IMR-90 (cell line): ENCODE results near the gene GPI.

Source experiments
- CEBPB ChIP-seq: IDR thresholded peaks from 2 replicates; pipeline ENCODE4 v1.6.1; 2012; ENCODE audit warnings: low read depth, low read length, improper control_type of control experiment
- CTCF ChIP-seq: conservative IDR thresholded peaks from 2 replicates; pipeline ENCODE4 v1.5.1; 2012; ENCODE audit warnings: mild to moderate bottlenecking, low read depth, low read length, improper control_type of control experiment
- ELK1 ChIP-seq: fragments of 150-350 bp; IDR thresholded peaks from 2 replicates; pipeline ENCODE4 v1.6.1; 2016; ENCODE audit warnings: low read depth, mild to moderate bottlenecking, low read length, moderate library complexity, borderline replicate concordance
- FOS ChIP-seq: fragments of 150-350 bp; IDR thresholded peaks from 2 replicates; pipeline ENCODE4 v1.6.1; 2016; ENCODE audit warnings: low read depth, low read length
- MAFK ChIP-seq: IDR thresholded peaks from 2 replicates; pipeline ENCODE4 v1.6.1; 2012; ENCODE audit warnings: low read depth, low read length, improper control_type of control experiment
- POLR2A ChIP-seq: IDR thresholded peaks from 2 replicates; pipeline ENCODE4 v1.6.1; 2012; ENCODE audit warnings: mild to moderate bottlenecking, low read depth, low read length
- RAD21 ChIP-seq: IDR thresholded peaks from 2 replicates; pipeline ENCODE4 v1.6.1; 2012; ENCODE audit warnings: low read length, improper control_type of control experiment
- RFX5 ChIP-seq: IDR thresholded peaks from 2 replicates; pipeline ENCODE4 v1.8.0; 2012; ENCODE audit warnings: low read depth, mild to moderate bottlenecking, low read length, moderate library complexity
- SMC3 ChIP-seq: fragments of 150-350 bp; IDR thresholded peaks from 2 replicates; pipeline ENCODE4 v1.6.1; 2016; ENCODE audit warnings: low read depth, mild to moderate bottlenecking, antibody characterized with exemption, low read length, moderate library complexity

GRCh38 chr19:34436716-34437115, 71.7 kb downstream of the GPI start:
- TF ChIP-seq SMC3 (no peak), MAFK (no peak), CTCF (no peak), RAD21 (no peak), POLR2A (no peak), FOS (no peak), ELK1 (no peak), RFX5 (no peak), CEBPB (no peak)
